GM18951 (cell line): ENCODE results near the gene CDKAL1.

ENCODE experiments used
- POLR2A ChIP-seq: IDR thresholded peaks from 4 replicates; pipeline ENCODE4 v1.6.1; 2011; ENCODE audit warnings: mild to moderate bottlenecking; ENCODE audit not compliant: insufficient read length, insufficient read depth; ENCODE audit errors: extremely low read depth
- in situ Hi-C: fragments of 300-500 bp; cut with MboI; formaldehyde crosslinking; loops from one replicate; pipeline ENCODE4 v1.12.0; 2022; ENCODE audit warnings: low sequenced_read_pairs, mixed read lengths, inconsistent platforms; ENCODE audit not compliant: unreplicated experiment

CDKAL1 gene

GRCh38 chr6:21213492-21213891 is 679.2 kb downstream of the CDKAL1 start:
- in situ Hi-C loops = loop anchor here (25.0 kb wide), 1 partner anchor 374 kb away; the partner anchor contains the start of gene SOX4
- no peak for TF ChIP-seq POLR2A

- in situ Hi-C loops = loop anchor here (25.0 kb wide), 1 partner anchor 372 kb away; the partner anchor contains the start of gene SOX4
- TF ChIP-seq POLR2A = no peak
Measured at GRCh38 chr6:21214738-21215448, 680.6 kb downstream of the CDKAL1 start.

GRCh38 chr6:21219241-21219640 is 685.0 kb downstream of the CDKAL1 start:
- in situ Hi-C loops = loop anchor here (25.0 kb wide), 1 partner anchor 368 kb away; the partner anchor contains the start of gene SOX4
- no peak for TF ChIP-seq POLR2A

- no peak for TF ChIP-seq POLR2A
- in situ Hi-C loops = loop anchor here (25.0 kb wide), 1 partner anchor 367 kb away; the partner anchor contains the start of gene SOX4
Measured at GRCh38 chr6:21219856-21220255, 685.6 kb downstream of the CDKAL1 start.

- in situ Hi-C loops = loop anchor here (25.0 kb wide), 1 partner anchor 367 kb away; the partner anchor contains the start of gene SOX4
- TF ChIP-seq POLR2A = no peak
Measured at GRCh38 chr6:21220271-21220987, 686.2 kb downstream of the CDKAL1 start.

- in situ Hi-C loops = loop anchor here (25.0 kb wide), 1 partner anchor 365 kb away; the partner anchor contains the start of gene SOX4
- no peak for TF ChIP-seq POLR2A
Measured at GRCh38 chr6:21222656-21223055, 688.4 kb downstream of the CDKAL1 start.

- in situ Hi-C loops = no loop called here
- no peak for TF ChIP-seq POLR2A
Measured at GRCh38 chr6:21225912-21226311, 691.7 kb downstream of the CDKAL1 start.

- in situ Hi-C loops = no loop called here
- TF ChIP-seq POLR2A = no peak
Measured at GRCh38 chr6:21227486-21227885, 693.2 kb downstream of the CDKAL1 start.

GRCh38 chr6:21228411-21228810 is 694.2 kb downstream of the CDKAL1 start:
- in situ Hi-C loops = no loop called here
- TF ChIP-seq POLR2A = no peak

GRCh38 chr6:21228876-21229460 is 694.7 kb downstream of the CDKAL1 start:
- no peak for TF ChIP-seq POLR2A
- in situ Hi-C loops = no loop called here

GRCh38 chr6:21230536-21230935 is 696.3 kb downstream of the CDKAL1 start:
- no peak for TF ChIP-seq POLR2A
- in situ Hi-C loops = no loop called here

GRCh38 chr6:21235162-21235561 is 700.9 kb downstream of the CDKAL1 start:
- no peak for TF ChIP-seq POLR2A
- in situ Hi-C loops = no loop called here

- in situ Hi-C loops = no loop called here
- no peak for TF ChIP-seq POLR2A
Measured at GRCh38 chr6:21238208-21238607, 704.0 kb downstream of the CDKAL1 start.
